ENCODE measurements around the gene FADS6. TPM values are rescaled to one million over a fixed set of nuclear protein-coding genes. Genes with fewer than 3 reads are reported as not detected.

The FADS6 gene
- total and polyA plus RNA-seq, 2 donors from 2014 or later, result not detected

DNA sequence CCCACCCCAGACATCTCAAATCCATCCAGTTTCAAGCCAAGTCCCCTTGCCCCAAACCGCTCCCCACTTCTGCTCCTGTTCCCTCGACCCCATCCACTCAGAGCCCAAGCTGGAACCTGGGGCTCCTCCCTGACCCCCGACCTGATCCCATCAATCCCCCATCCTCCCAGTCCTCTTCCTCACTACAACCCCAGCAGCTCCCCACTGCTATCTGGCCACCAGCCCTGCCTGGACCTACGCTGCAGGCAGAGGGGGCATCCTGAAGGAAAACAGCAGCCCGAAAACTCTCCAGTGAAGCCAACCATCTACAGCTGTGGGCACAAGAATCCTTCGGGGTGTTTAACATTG is 24.6 kb downstream of the FADS6 start:
- Histone ChIP-seq H3K9ac (ENCODE audit: low read length in 3 of 3) (no peak overlapping the region), H3K4me1 (ENCODE audit: control insufficient read depth in 2 of 3, insufficient read depth in 2 of 3, low read depth in 1 of 3, low read length in 3 of 3) (peaks cover 0 to 9% (median 4%) of the 10 kb centered on the region in 3 donors), H3K36me3 (ENCODE audit: control insufficient read depth in 2 of 3, insufficient read depth in 3 of 3, low read length in 3 of 3) (no peaks in the 10 kb centered on the region), H3K9me3 (ENCODE audit: control insufficient read depth in 2 of 3, insufficient read depth in 1 of 3, low read length in 3 of 3) (no peaks in the 10 kb centered on the region), H3K27ac (ENCODE audit: low read depth in 2 of 2, low read length in 2 of 2) (no peak overlapping the region), H3K4me3 (ENCODE audit: low read length in 3 of 3) (no peak overlapping the region), H3K27me3 (ENCODE audit: control insufficient read depth, insufficient read depth, low read length) (no peaks in the 10 kb centered on the region)
- DNase-seq (no peak), FAIRE-seq (no peak)
- intact Hi-C loops (cut with DNase I), result loop anchor here (10.0 kb wide), 1 partner anchor 124 kb away; the partner anchor contains the start of gene NHERF1
- TF ChIP-seq, protein P1, sequence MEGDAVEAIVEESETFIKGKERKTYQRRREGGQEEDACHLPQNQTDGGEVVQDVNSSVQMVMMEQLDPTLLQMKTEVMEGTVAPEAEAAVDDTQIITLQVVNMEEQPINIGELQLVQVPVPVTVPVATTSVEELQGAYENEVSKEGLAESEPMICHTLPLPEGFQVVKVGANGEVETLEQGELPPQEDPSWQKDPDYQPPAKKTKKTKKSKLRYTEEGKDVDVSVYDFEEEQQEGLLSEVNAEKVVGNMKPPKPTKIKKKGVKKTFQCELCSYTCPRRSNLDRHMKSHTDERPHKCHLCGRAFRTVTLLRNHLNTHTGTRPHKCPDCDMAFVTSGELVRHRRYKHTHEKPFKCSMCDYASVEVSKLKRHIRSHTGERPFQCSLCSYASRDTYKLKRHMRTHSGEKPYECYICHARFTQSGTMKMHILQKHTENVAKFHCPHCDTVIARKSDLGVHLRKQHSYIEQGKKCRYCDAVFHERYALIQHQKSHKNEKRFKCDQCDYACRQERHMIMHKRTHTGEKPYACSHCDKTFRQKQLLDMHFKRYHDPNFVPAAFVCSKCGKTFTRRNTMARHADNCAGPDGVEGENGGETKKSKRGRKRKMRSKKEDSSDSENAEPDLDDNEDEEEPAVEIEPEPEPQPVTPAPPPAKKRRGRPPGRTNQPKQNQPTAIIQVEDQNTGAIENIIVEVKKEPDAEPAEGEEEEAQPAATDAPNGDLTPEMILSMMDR (IDR thresholded peaks at IDR 0.05; ENCODE audit: borderline replicate concordance, extremely low read depth, insufficient read depth), result no peak

DNA sequence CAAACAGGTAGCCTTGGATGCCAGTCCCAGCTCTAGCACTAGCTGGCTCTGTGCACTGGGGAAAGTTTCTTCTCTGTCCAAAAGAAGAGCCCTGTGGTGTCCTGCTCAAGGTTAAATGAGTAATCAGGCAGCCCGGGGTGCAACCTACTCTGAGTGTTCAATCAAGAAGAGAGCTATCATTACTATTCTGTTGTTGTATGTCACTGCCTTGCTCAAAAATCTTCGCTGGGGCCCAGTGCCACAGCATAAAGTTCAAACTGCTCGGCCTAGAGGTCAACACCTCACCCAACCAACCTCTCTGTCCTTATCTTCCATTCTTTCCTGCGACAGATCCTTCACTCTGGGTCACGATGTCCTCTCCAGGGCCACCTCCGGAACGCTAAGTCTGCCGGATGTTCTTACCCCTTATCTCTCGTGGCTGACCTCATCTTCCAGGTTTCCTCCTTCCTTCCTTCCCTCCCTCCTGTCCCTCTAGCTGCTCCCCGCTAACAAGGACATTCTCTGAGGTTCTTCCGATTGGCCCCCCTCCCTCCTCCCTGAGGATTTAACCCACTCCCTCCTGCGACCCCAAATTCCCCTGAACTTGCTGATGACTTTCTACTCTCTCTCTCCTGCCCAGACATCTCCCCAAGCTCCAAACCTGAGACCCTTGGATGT is 25.1 kb downstream of the FADS6 start:
- Histone ChIP-seq H3K9ac (ENCODE audit: low read length in 3 of 3) (no peak overlapping the region), H3K9me3 (ENCODE audit: control insufficient read depth in 2 of 3, insufficient read depth in 1 of 3, low read length in 3 of 3) (no peaks in the 10 kb centered on the region), H3K27ac (ENCODE audit: low read depth in 2 of 2, low read length in 2 of 2) (no peak overlapping the region), H3K4me1 (ENCODE audit: control insufficient read depth in 2 of 3, insufficient read depth in 2 of 3, low read depth in 1 of 3, low read length in 3 of 3) (peaks cover 0 to 9% (median 4%) of the 10 kb centered on the region in 3 donors), H3K4me3 (ENCODE audit: low read length in 3 of 3) (no peak overlapping the region), H3K36me3 (ENCODE audit: control insufficient read depth in 2 of 3, insufficient read depth in 3 of 3, low read length in 3 of 3) (no peaks in the 10 kb centered on the region), H3K27me3 (ENCODE audit: control insufficient read depth, insufficient read depth, low read length) (no peaks in the 10 kb centered on the region)
- FAIRE-seq, result no peak
- intact Hi-C loops (cut with DNase I), result loop anchor here (10.0 kb wide), 1 partner anchor 124 kb away; the partner anchor contains the start of gene NHERF1
- no peak for DNase-seq
- TF ChIP-seq, protein P1 (IDR thresholded peaks at IDR 0.05; ENCODE audit: borderline replicate concordance, extremely low read depth, insufficient read depth), result no peak

DNA sequence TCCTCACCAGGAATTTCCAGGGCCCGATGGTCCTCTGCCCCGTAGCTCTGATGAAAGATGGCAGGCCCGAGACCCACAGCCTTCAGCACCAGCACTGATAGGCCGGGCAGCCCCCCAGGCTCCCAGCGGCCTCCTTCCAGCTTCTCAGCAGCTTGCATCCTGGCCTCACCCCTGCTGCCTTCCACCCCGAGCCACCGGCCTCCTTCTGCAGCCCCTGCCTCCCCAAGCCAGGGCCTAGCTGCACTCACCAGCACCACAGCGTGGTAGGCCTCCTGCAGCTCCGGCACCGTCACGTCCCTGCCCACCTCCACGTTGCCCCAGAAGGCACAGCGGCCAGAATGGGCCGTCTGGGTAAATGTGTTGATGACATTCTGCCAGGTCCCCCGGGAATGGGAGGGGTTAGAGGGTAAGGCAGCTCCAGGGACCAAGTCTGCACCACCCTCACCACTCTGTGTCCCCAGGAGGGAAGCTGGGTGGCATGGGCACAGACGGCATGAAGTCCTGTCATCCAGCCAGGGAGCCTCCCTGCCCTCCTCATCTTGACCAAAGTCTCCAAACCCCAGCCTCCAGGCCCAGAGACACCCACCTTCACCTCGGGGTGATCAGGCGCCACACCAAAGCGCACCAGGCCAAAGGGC is 27.1 kb downstream of the FADS6 start:
- Histone ChIP-seq H3K27ac (ENCODE audit: low read depth in 2 of 2, low read length in 2 of 2) (no peak overlapping the region), H3K4me1 (ENCODE audit: control insufficient read depth in 2 of 3, insufficient read depth in 2 of 3, low read depth in 1 of 3, low read length in 3 of 3) (peaks cover 0 to 5% (median 2%) of the 10 kb centered on the region in 3 donors), H3K36me3 (ENCODE audit: control insufficient read depth in 2 of 3, insufficient read depth in 3 of 3, low read length in 3 of 3) (no peaks in the 10 kb centered on the region), H3K9ac (ENCODE audit: low read length in 3 of 3) (no peak overlapping the region), H3K9me3 (ENCODE audit: control insufficient read depth in 2 of 3, insufficient read depth in 1 of 3, low read length in 3 of 3) (no peaks in the 10 kb centered on the region), H3K4me3 (ENCODE audit: low read length in 3 of 3) (no peak overlapping the region), H3K27me3 (ENCODE audit: control insufficient read depth, insufficient read depth, low read length) (no peaks in the 10 kb centered on the region)
- no peak for FAIRE-seq
- intact Hi-C loops (cut with DNase I), result loop anchor here (10.0 kb wide), 1 partner anchor 122 kb away; the partner anchor contains the start of gene NHERF1
- no peak for DNase-seq
- TF ChIP-seq, protein P1 (IDR thresholded peaks at IDR 0.05; ENCODE audit: borderline replicate concordance, extremely low read depth, insufficient read depth), result no peak

Data from kidney (tissue), 14 donors.